ENCODE data around the gene BIN2. TPM values are rescaled to one million over a fixed set of nuclear protein-coding genes. Genes with fewer than 3 reads are reported as not detected.
A peak's percentile ranks its signal among the peaks of the same experiment; 100 is the strongest.

The BIN2 gene
- total and polyA plus RNA-seq, 9 of the 15 experiments (the other 6 are each of a cell fraction or from before 2014, with no cell fraction given), result 0.04 to 0.39 (median 0.25) TPM; not detected in 1

- Histone ChIP-seq H3K4me3 (no peak overlapping the region), H3K4me2 (ENCODE audit: insufficient read depth, low read length) (peak overlapping the region; percentile 38), H2AFZ (ENCODE audit: low read depth, low read length) (peak overlapping the region; percentile 92), H3K9me1 (ENCODE audit: control insufficient read depth, insufficient read depth, low read length) (no peaks in the 10 kb centered on the region), H3K9ac (ENCODE audit: insufficient read depth in 1 of 2, low read depth in 2 of 2, low read length in 2 of 2) (peak overlapping the region; percentile 54 to 73; a peak in 3 of 4 replicates), H4K20me1 (replicated peaks; ENCODE audit: control insufficient read depth, insufficient read depth, low read length) (no peaks in the 10 kb centered on the region), H3K36me3 (ENCODE audit: control insufficient read depth, insufficient read depth, low read length) (no peaks in the 10 kb centered on the region), H3K27me3 (ENCODE audit: control insufficient read depth in 2 of 2, insufficient read depth in 2 of 2, low read length in 2 of 2) (no peaks in the 10 kb centered on the region), H3K79me2 (ENCODE audit: control insufficient read depth, insufficient read depth, low read length) (no peaks in the 10 kb centered on the region), H3K27ac (ENCODE audit: extremely low read depth, low read depth, low read length) (peak overlapping the region; percentile 94), H3K9me3 (replicated peaks; ENCODE audit: control insufficient read depth, insufficient read depth, low read depth, low read length) (no peaks in the 10 kb centered on the region), H3K4me1 (replicated peaks in 1 of 2; ENCODE audit: control insufficient read depth in 2 of 2, insufficient read depth in 2 of 2, low read length in 2 of 2) (peaks cover 37 to 63% of the 10 kb centered on the region in 2 experiments)
- intact Hi-C loops (cut with micrococcal nuclease), result no loop called here
- BruUV-seq (replicated peaks), result no TSS peak
- peak; percentile 89 for FAIRE-seq
- ATAC-seq, result peak; percentile 91
- 7% methylated on average over 7 of the region's 7 CpGs for WGBS (ENCODE audit: insufficient coverage, low coverage, missing lambda C conversion rate)
- CTCF ChIA-PET (ENCODE audit: low intra/inter-chr PET ratio), result no interaction called here
- peak; percentile 55 to 90 (median 72) for DNase-seq (ENCODE audit: extremely low read depth in 1 of 4, low spot score in 3 of 4)
- in situ Hi-C loops (cut with MboI), result no loop called here
- POLR2A ChIA-PET, result interaction anchor here (0.6 to 1.7 kb wide), 4 partner anchors 8 to 81 kb away, joined by 3 to 5 read pairs (median 4); no protein-coding TSS in a partner anchor
- TF ChIP-seq FOXA1 (IDR thresholded peaks at IDR 0.05; ENCODE audit: borderline replicate concordance), result no peak
- no peak for TF ChIP-seq KAT8 (IDR thresholded peaks at IDR 0.05; ENCODE audit: low read depth)
- TF ChIP-seq MAFK (IDR thresholded peaks at IDR 0.05; ENCODE audit: low read length), result peak; percentile 90
- peak; percentile 55; the same call in 1 of the 2 replicates for TF ChIP-seq ARID3A (IDR thresholded peaks at IDR 0.05; ENCODE audit: borderline replicate concordance, low read depth, low read length)
- TF ChIP-seq E2F5 (CRISPR knock-in tag; IDR thresholded peaks at IDR 0.05), result no peak
- TF ChIP-seq, protein P1, sequence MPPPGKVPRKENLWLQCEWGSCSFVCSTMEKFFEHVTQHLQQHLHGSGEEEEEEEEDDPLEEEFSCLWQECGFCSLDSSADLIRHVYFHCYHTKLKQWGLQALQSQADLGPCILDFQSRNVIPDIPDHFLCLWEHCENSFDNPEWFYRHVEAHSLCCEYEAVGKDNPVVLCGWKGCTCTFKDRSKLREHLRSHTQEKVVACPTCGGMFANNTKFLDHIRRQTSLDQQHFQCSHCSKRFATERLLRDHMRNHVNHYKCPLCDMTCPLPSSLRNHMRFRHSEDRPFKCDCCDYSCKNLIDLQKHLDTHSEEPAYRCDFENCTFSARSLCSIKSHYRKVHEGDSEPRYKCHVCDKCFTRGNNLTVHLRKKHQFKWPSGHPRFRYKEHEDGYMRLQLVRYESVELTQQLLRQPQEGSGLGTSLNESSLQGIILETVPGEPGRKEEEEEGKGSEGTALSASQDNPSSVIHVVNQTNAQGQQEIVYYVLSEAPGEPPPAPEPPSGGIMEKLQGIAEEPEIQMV (tag; conservative IDR thresholded peaks at IDR 0.05; ENCODE audit: low read depth), result no peak
- TF ChIP-seq, protein P2, sequence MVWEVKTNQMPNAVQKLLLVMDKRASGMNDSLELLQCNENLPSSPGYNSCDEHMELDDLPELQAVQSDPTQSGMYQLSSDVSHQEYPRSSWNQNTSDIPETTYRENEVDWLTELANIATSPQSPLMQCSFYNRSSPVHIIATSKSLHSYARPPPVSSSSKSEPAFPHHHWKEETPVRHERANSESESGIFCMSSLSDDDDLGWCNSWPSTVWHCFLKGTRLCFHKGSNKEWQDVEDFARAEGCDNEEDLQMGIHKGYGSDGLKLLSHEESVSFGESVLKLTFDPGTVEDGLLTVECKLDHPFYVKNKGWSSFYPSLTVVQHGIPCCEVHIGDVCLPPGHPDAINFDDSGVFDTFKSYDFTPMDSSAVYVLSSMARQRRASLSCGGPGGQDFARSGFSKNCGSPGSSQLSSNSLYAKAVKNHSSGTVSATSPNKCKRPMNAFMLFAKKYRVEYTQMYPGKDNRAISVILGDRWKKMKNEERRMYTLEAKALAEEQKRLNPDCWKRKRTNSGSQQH (CRISPR knock-in tag; IDR thresholded peaks at IDR 0.05), result no peak
- TF ChIP-seq SRSF9 (IDR thresholded peaks at IDR 0.05; ENCODE audit: borderline replicate concordance, low read depth, low read length), result no peak
- no peak for TF ChIP-seq TCFL5 (CRISPR knock-in tag; conservative IDR thresholded peaks at IDR 0.05)
- TF ChIP-seq NFIC (IDR thresholded peaks at IDR 0.05), result peak; percentile 49
- TF ChIP-seq ARID1B (IDR thresholded peaks at IDR 0.05), result peak; percentile 86
- no peak for TF ChIP-seq ZNF583 (CRISPR knock-in tag; IDR thresholded peaks at IDR 0.05)
- TF ChIP-seq ZFP91 (CRISPR knock-in tag; IDR thresholded peaks at IDR 0.05), result no peak
- TF ChIP-seq XRCC4 (IDR thresholded peaks at IDR 0.05; ENCODE audit: extremely low read depth, insufficient read depth, insufficient read length), result no peak
- peak; percentile 90 for TF ChIP-seq SOX6 (IDR thresholded peaks at IDR 0.05)
Measured at GRCh38 chr12:51326698-51327439, 2.9 kb upstream of the BIN2 start.

Data from K562 (cell line).